A549 treated with Hydrocortisone at 1 μM for 4 hours (cell line): ENCODE results near the gene ALDH9A1. TPM values are rescaled to one million over a fixed set of nuclear protein-coding genes. Genes with fewer than 3 reads are reported as not detected.

Source experiments
- total RNA-seq: library from RNA; stranded (reverse); fragments of 200-300 nt; extraction: Qiagen RNA extraction; gene quantifications from 5 replicates; pipeline ENCODE4 v1.2.3, GENCODE V29; 2022

ALDH9A1 gene
- total RNA-seq = 39.3 to 46.9 TPM (median 40.0 TPM) in 5 replicates

DNA sequence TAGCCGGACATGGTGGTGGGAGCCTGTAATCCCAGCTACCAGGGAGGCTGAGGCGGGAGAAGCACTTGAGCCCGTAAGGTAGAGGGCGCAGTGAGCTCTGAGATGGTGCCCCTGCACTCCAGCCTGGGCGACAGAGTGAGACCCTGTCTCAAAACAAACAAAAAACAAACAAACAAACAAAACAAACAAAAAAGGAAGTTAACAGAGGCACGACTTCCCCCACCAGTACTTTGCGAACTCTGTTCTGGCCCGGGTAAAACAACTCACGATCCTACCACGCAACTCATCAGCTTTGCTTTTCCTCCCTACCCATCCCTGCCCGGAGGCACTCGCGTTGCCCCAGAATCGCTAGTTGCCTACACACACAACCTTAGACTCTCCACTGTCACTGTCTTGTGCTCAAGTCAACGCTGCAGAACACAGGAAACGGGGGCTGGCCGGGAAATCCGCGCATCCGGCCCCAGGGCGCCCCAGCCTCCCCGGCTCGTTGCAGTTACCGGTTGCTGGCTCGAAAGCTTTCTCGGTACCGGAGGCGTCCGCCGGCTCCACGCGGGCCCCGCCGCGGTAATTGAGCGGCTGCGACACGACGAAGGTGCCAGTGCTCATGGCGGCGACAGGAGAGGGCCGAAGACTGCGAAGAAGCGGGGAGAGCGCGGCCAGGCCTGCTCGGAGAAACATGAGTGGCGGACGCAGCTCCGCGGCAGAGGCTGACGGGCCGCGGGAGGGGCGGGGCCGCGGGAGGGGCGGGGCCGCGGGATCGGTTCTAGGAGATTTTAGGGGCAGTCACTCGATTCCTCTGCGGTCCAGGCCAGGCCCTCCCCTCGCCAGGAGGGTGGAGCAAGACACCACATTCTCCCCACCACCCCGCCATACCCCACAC is at the start of gene ALDH9A1:
TSS of gene ALDH9A1 (minus strand) at position 682 of the 880 bp plus-strand sequence. CDS start at position 678, 4 bp downstream.

DNA sequence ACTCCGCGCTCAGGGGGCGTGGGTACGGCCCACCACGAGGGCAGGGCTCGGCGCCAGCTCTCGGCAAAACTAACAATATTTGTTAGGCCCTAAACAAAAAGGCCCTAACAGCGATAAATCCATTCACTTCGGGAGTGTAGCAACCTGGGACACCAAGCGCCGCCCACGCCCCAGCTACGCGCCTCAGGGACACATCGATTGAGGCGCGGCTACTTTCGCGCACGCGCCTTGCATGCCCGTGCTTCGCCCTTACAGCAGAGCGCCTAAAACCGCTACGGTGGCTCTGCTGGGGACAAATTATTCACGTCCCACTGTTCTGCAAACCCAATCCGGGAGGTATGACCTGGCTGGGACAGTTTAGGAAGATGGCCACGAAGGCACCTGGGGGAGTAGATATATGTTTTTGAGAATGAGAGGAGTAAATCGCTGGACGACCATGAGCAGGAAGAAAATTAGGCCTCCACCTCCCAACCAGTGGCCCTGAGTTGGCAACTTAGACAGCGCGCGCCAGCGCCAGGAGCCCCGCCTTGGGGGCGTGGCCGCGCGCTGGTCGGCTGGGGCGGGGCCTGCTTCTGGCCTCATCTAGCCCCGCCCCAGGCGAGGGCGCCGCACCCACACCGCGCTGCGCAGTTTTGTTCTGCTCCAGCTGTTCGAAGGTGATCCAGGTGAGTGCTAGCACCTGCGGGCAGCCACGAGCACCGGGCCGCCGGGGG is 67.6 kb downstream of the ALDH9A1 start, which contains the start of gene MGST3:
TSS of gene MGST3 (plus strand) at position 606 of the 713 bp plus-strand sequence. CDS start 18,614 bp downstream, outside the sequence.

Other genes with a start within 250 kb of the ALDH9A1 start
- not detected in 5 replicates for gene LRRC52, start 154.6 kb downstream of the ALDH9A1 start, total RNA-seq
- 207 to 214 TPM (median 208 TPM) in 5 replicates for gene MGST3, start 67.3 kb downstream of the ALDH9A1 start, total RNA-seq
- gene TMCO1, start 70.3 kb upstream of the ALDH9A1 start, total RNA-seq = 160 to 178 TPM (median 164 TPM) in 5 replicates
- gene UCK2, start 129.1 kb upstream of the ALDH9A1 start, total RNA-seq = 116 to 124 TPM (median 119 TPM) in 5 replicates